TTC549 (cell line): ENCODE measurements around the gene CCR7.

Experiments
- FAIRE-seq: peaks from 2 replicates; lab custom pipeline; 2012; peaks lifted over from hg19 to GRCh38; lab: Jason Lieb, UNC

CCR7 gene

GRCh38 chr17:40515491-40516041, 49.7 kb downstream of the CCR7 start:
- no peak for FAIRE-seq

GRCh38 chr17:40515011-40515410, 50.3 kb downstream of the CCR7 start:
- no peak for FAIRE-seq

GRCh38 chr17:40514013-40514875, 51.0 kb downstream of the CCR7 start:
- FAIRE-seq: no peak

- FAIRE-seq: no peak
Observed at GRCh38 chr17:40511667-40512220, 53.5 kb downstream of the CCR7 start.

- no peak for FAIRE-seq
Observed at GRCh38 chr17:40511136-40511535, 54.1 kb downstream of the CCR7 start.

- no peak for FAIRE-seq
Observed at GRCh38 chr17:40510328-40510648, 55.0 kb downstream of the CCR7 start.

GRCh38 chr17:40509626-40510327, 55.5 kb downstream of the CCR7 start:
- FAIRE-seq: no peak

- FAIRE-seq: no peak
Observed at GRCh38 chr17:40506786-40507185, 58.5 kb downstream of the CCR7 start.
